ENCODE measurements around the gene CFI. TPM values are rescaled to one million over a fixed set of nuclear protein-coding genes. Genes with fewer than 3 reads are reported as not detected.
A peak's percentile ranks its signal among the peaks of the same experiment; 100 is the strongest.

CFI gene
- total RNA-seq, 4 donors from 2014 or later = 2.0 to 10.1 (median 3.7) TPM; not detected in 1

GRCh38 chr4:109729718-109730618, 71.8 kb downstream of the CFI start, which contains the start of gene PLA2G12A:
TSS of gene PLA2G12A (minus strand) at chr4:109730070. CDS start at chr4:109729809, 261 bp downstream.
- Histone ChIP-seq H3K4me1 (peaks cover 24% of the 10 kb centered on the region), H3K27me3 (no peaks in the 10 kb centered on the region), H3K27ac (peak within 1 kb of the TSS; percentile 65), H3K36me3 (no peaks in the 10 kb centered on the region), H3K4me3 (peak within 1 kb of the TSS; percentile 90), H3K9me3 (no peaks in the 10 kb centered on the region)
- WGBS = 1% methylated on average over 17 of the region's 83 CpGs
- TF ChIP-seq CTCF (IDR thresholded peaks at IDR 0.05) (no peak), EP300 (IDR thresholded peaks at IDR 0.05) (no peak), POLR2AphosphoS5 (IDR thresholded peaks at IDR 0.05) (no peak), POLR2A (IDR thresholded peaks at IDR 0.05) (no peak)
- peak; percentile 84 to 86 for DNase-seq (ENCODE audit: low spot score in 2 of 2)

- H3K27ac ChIP-seq = peak overlapping the region; percentile 65
- TF ChIP-seq CTCF (IDR thresholded peaks at IDR 0.05) (no peak), POLR2A (IDR thresholded peaks at IDR 0.05) (no peak), EP300 (IDR thresholded peaks at IDR 0.05) (no peak), POLR2AphosphoS5 (IDR thresholded peaks at IDR 0.05) (no peak)
- DNase-seq (ENCODE audit: low spot score in 2 of 2) = no peak
- no peaks in the 10 kb centered on the region for H3K9me3 ChIP-seq
- WGBS = 3% methylated on average over 22 of the region's 25 CpGs
- peaks cover 24% of the 10 kb centered on the region for H3K4me1 ChIP-seq
- no peaks in the 10 kb centered on the region for H3K27me3 ChIP-seq
- no peaks in the 10 kb centered on the region for H3K36me3 ChIP-seq
- H3K4me3 ChIP-seq = peak overlapping the region; percentile 90
Measured at GRCh38 chr4:109729117-109729717, 72.6 kb downstream of the CFI start.

GRCh38 chr4:109728385-109728784, 73.4 kb downstream of the CFI start:
- no peaks in the 10 kb centered on the region for H3K9me3 ChIP-seq
- no peak for TF ChIP-seq POLR2A (IDR thresholded peaks at IDR 0.05)
- TF ChIP-seq POLR2AphosphoS5 (IDR thresholded peaks at IDR 0.05) = no peak
- no peak for TF ChIP-seq CTCF (IDR thresholded peaks at IDR 0.05)
- no peak for TF ChIP-seq EP300 (IDR thresholded peaks at IDR 0.05)
- 46% methylated on average over 6 of the region's 6 CpGs for WGBS
- H3K4me3 ChIP-seq = peak overlapping the region; percentile 90
- H3K27me3 ChIP-seq = no peaks in the 10 kb centered on the region
- H3K36me3 ChIP-seq = no peaks in the 10 kb centered on the region
- no peak for DNase-seq (ENCODE audit: low spot score in 2 of 2)
- no peak overlapping the region for H3K27ac ChIP-seq
- peaks cover 24% of the 10 kb centered on the region for H3K4me1 ChIP-seq

- WGBS = 89% methylated on average over 2 of the region's 2 CpGs
- Histone ChIP-seq H3K27me3 (no peaks in the 10 kb centered on the region), H3K36me3 (no peaks in the 10 kb centered on the region), H3K27ac (no peak overlapping the region), H3K9me3 (no peaks in the 10 kb centered on the region), H3K4me3 (no peak overlapping the region), H3K4me1 (peaks cover 7% of the 10 kb centered on the region)
- DNase-seq (ENCODE audit: low spot score in 2 of 2) = no peak
- TF ChIP-seq POLR2AphosphoS5 (IDR thresholded peaks at IDR 0.05) (no peak), EP300 (IDR thresholded peaks at IDR 0.05) (no peak), POLR2A (IDR thresholded peaks at IDR 0.05) (no peak), CTCF (IDR thresholded peaks at IDR 0.05) (no peak)
Measured at GRCh38 chr4:109723110-109723509, 78.7 kb downstream of the CFI start.

GRCh38 chr4:109722357-109722756, 79.4 kb downstream of the CFI start:
- Histone ChIP-seq H3K4me1 (no peaks in the 10 kb centered on the region), H3K27me3 (no peaks in the 10 kb centered on the region), H3K36me3 (no peaks in the 10 kb centered on the region), H3K9me3 (no peaks in the 10 kb centered on the region), H3K27ac (no peak overlapping the region), H3K4me3 (no peak overlapping the region)
- TF ChIP-seq POLR2A (IDR thresholded peaks at IDR 0.05) = no peak
- TF ChIP-seq CTCF (IDR thresholded peaks at IDR 0.05) = no peak
- no peak for TF ChIP-seq POLR2AphosphoS5 (IDR thresholded peaks at IDR 0.05)
- TF ChIP-seq EP300 (IDR thresholded peaks at IDR 0.05) = no peak
- DNase-seq (ENCODE audit: low spot score in 2 of 2) = no peak

Measured in suprapubic skin (tissue), 4 donors.